MV-4-11 (cell line): ENCODE measurements around the gene AKR1C1.
"Not testable (repeated sequence)": the region's sequence is repeated elsewhere in the genome, so short reads cannot be mapped to it uniquely, and the experiment has no call there.

Experiments
- DNase-seq: peaks from one replicate; lab custom pipeline; 2025; lab: John Stamatoyannopoulos, UW

Gene AKR1C1

GRCh38 chr10:5018671-5019277 lies 55.6 kb downstream of the AKR1C1 start:
- DNase-seq = peak; percentile 55

GRCh38 chr10:5019770-5020612 lies 56.8 kb downstream of the AKR1C1 start:
- not testable (repeated sequence) for DNase-seq

GRCh38 chr10:5021624-5022290 lies 58.5 kb downstream of the AKR1C1 start:
- DNase-seq = peak; percentile 12

GRCh38 chr10:5023177-5023805 lies 60.1 kb downstream of the AKR1C1 start:
- DNase-seq = peak; percentile 18

- peak; percentile 82 for DNase-seq
These were observed 62.3 kb downstream of the AKR1C1 start for GRCh38 chr10:5025461-5025881.

- DNase-seq = no peak
These were observed 67.8 kb downstream of the AKR1C1 start for GRCh38 chr10:5030989-5031388.

GRCh38 chr10:5031588-5031987 lies 68.4 kb downstream of the AKR1C1 start:
- DNase-seq = peak; percentile 78

- not testable (repeated sequence) for DNase-seq
These were observed 69.2 kb downstream of the AKR1C1 start for GRCh38 chr10:5032444-5032843.
